Ramos (cell line): ENCODE results near the gene CYB561A3.

Source experiments
- in situ Hi-C: fragments of 300-500 bp; cut with MboI; formaldehyde crosslinking; loops from one replicate; pipeline ENCODE4 v1.14.3; 2022; ENCODE audit warnings: low sequenced_read_pairs; ENCODE audit not compliant: unreplicated experiment

Gene CYB561A3

DNA sequence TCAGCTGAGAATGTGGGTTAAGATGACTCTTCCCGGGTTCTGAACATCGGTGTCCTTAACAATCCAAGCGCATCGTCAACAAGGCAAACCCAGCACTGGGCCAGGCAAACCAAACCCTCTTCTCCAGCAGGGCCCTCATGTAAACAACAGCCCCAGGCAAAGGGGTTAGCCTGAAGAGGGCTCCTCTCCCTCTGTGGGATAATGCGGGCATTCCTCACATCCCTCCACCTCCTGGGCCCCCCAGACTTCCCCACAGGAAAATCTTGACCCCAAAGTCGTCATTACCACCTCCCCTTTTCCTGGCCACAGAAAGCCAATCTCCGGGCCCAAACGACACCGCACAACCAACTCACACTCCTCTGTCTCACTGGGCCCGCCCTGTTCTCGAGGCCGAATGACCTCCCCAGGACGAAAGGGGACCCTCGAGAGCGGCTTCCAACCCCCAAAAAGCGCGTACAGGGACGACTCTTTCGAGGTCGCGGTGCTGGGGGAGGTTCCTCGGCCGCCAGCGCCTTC, 29.3 kb downstream of the CYB561A3 start:
- in situ Hi-C loops: no loop called here

DNA sequence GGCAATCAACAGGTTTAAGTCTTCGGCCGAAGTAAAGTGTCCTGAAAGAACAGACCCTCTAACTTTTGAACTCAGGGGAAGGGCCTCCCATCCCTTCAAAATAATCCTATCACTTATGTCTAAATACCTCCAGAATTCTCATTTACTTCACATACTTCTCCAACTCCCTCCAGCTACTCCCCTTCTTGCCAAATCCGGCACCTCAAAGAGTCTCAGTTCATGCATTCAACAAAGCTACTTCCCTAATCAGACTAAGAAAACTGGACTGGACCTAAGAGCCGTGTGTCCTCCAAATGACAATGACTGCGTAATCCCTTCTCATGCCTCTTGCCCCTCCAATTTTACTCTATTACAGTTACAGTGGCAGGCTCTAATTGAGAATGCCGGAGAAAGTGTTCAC, 30.0 kb downstream of the CYB561A3 start:
- in situ Hi-C loops: no loop called here

- in situ Hi-C loops: no loop called here
Measured at GRCh38 chr11:61329871-61330270, 31.8 kb downstream of the CYB561A3 start.

- in situ Hi-C loops: no loop called here
Measured at GRCh38 chr11:61328351-61328750, 33.3 kb downstream of the CYB561A3 start.

DNA sequence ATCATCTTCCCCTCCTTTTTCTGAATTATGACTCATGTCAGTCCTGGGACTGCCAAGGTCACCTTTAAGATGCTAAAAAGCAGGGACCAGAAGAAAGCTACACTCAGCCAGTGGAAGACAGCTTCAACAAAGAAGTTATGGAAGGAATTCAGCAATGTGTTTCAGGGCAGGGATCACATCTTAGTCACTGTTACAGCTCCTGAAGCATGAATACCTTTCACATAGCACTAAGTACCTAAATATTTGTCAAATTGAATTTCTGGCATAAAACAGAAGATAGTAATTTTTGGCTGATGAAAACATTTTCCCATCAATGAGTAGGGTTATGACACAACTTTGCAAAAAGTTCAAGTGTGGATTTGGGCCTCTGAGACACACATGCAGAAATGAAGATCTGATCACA, 34.0 kb downstream of the CYB561A3 start:
- in situ Hi-C loops: no loop called here

DNA sequence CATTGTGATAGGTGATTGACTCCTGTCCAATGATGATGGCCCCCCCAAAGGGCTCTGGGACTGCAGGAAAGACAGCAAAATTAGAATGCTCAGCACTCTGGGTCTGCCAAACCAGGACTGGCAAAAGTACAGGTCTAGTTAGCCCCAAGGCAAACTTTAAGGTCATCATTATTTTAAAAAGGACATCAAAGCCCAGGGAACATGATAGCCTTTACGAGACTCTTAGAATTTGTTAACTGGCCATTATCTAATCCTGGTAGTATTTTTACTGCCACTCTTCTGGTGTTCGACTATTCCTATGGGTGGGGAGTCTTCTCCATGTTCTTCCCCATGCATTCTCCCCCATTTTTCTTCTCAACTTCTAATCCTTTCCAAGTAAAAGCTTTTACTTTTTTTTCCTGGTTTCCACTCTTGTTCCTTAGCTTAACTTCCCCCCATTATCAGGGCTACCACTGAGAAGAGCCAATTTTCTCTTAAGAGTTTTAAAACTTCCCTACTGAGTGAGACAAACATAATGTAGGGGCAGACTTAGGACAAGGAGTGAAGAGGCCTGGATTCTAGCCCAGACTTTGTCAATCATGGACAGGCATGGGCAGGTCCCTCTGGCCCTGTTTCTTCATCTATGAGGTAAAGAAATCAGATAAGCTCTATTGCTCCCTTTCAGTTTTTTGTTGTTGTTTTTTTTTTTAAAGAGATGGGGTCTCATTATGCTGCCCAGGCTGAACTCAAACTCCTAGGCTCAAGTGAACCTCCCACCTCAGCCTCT, 35.9 kb downstream of the CYB561A3 start:
- in situ Hi-C loops: no loop called here

DNA sequence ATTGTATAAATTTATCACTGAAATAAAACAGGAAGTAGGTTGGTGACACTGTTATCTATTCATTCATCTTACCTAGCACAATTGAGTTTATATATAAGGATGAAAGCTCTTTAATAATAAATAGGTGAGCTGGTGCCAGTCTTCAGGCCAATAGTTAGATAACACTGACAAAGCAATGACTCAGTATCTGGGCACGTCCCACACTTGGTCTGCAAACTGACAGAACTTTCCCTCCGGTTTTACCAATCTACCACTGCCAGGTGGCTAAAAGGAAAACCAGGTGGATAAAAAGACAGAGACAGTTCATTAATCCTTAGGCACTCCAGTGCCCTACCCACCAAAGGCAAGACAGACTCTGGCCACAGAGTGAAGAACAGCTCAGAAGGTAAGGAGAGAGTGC, 46.4 kb downstream of the CYB561A3 start:
- in situ Hi-C loops: no loop called here

GRCh38 chr11:61310749-61311148, 50.9 kb downstream of the CYB561A3 start:
- in situ Hi-C loops: no loop called here

- in situ Hi-C loops: no loop called here
Measured at GRCh38 chr11:61309739-61310138, 51.9 kb downstream of the CYB561A3 start.

- in situ Hi-C loops: no loop called here
Measured at GRCh38 chr11:61309141-61309540, 52.5 kb downstream of the CYB561A3 start.

GRCh38 chr11:61307354-61307753, 54.3 kb downstream of the CYB561A3 start:
- in situ Hi-C loops: no loop called here

DNA sequence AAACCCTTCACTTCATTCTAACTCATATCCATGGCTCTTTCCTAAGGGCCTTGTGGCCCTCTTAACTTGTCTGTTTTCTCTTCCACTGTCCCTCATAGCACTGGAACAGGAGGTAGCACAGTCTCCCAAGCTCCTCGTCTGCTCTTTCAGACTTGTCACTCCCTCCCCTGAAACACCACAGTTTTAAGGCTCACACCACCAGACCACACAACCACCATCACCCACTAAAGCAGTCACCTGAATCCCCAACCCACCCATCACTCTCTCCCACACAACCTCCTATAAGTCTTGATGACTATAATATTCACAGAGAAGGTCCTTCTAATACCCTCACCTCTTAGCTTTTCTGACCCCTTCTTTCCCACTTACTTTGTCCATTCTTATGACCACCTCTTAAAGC, 55.5 kb downstream of the CYB561A3 start:
- in situ Hi-C loops: no loop called here

DNA sequence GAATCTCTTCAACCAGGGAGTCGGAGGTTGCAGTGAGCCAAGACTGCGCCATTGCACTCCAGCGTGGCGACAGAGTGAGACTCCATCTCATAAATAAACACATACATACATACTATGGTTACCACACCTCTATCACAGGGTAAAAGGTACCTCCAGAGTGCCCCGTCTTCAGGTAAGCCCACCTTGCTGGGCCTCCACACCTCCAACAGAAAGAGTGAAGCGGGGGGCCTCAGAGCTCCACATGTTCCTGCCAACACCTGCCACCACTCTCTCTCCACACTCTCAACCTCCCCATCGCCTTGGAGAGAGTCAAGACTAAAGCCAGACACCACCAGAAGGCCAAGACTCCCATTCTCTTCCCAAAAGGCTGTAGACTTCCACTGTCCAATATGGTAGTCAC, 56.3 kb downstream of the CYB561A3 start:
- in situ Hi-C loops: no loop called here

- in situ Hi-C loops: no loop called here
Measured at GRCh38 chr11:61303725-61304124, 58.0 kb downstream of the CYB561A3 start.

DNA sequence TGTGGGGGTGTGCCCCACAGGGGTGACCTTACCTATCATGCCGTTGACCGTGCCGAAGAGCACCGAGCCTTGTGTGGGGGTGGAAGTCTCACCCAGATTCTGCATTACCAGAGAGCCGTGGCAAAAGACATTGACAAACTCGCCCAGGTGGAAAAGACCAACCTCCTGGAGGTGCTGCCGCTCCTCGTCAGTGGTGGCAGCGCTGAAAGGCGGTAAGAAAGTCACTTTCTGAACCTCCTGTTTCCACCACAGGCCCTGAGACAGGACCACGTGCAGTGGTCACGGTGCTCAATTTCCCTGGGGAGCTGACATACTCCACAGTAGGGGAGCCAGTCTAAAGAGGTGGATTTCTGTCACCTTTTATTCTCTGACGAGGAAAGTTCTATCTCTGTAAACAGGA, 59.1 kb downstream of the CYB561A3 start:
- in situ Hi-C loops: no loop called here
